GM12878 (cell line): ENCODE results near the gene CLDN9.

Source experiments
- BRCA1 ChIP-seq: IDR thresholded peaks from 2 replicates; pipeline ENCODE4 v1.6.1; 2011; ENCODE audit warnings: low read depth, low read length, improper control_type of control experiment
- CBFB ChIP-seq: IDR thresholded peaks from 2 replicates; pipeline ENCODE4 v1.6.1; 2016; ENCODE audit warnings: antibody characterized with exemption, low read depth
- CBX3 ChIP-seq: fragments of 200-600 bp; sonication (generic); IDR thresholded peaks from 2 replicates; pipeline ENCODE4 v1.6.1; 2016; ENCODE audit warnings: low read depth, borderline replicate concordance
- CTCF ChIP-seq, 3 experiments: IDR thresholded peaks in 2 of 3; conservative IDR thresholded peaks in 1 of 3; 2 replicates each; pipeline ENCODE4 v1.5.1; 2011; ENCODE audit warnings: low read depth in 3 of 3, low read length in 3 of 3, mild to moderate bottlenecking in 3 of 3, control low read depth in 2 of 3, moderate library complexity in 2 of 3, inconsistent platforms in 1 of 3, mixed read lengths in 1 of 3; ENCODE audit not compliant: control insufficient read depth in 2 of 3, insufficient read depth in 1 of 3; ENCODE audit errors: extremely low read depth in 1 of 3
- IRF3 ChIP-seq: fragments of 450-650 bp; IDR thresholded peaks from 2 replicates; pipeline ENCODE4 v1.6.1; 2014; ENCODE audit warnings: mild to moderate bottlenecking
- POLR2A ChIP-seq: IDR thresholded peaks from 2 replicates; pipeline ENCODE4 v1.6.1; 2011; ENCODE audit warnings: low read depth, mild to moderate bottlenecking, low read length
- TF ChIP-seq, protein P1 (sequence below): IDR thresholded peaks from 2 replicates; pipeline ENCODE4 v1.6.1; 2012; ENCODE audit warnings: low read length, inconsistent platforms

GRCh38 chr16:3000540-3000939 is 12.2 kb upstream of the CLDN9 start:
- no peak for TF ChIP-seq CBFB
- TF ChIP-seq BRCA1 = no peak
- TF ChIP-seq CTCF (IDR thresholded peaks at IDR 0.05 in 2 of 3, conservative IDR thresholded peaks at IDR 0.05 in 1 of 3; ENCODE audit: control insufficient read depth in 2 of 3, extremely low read depth in 1 of 3, insufficient read depth in 1 of 3, low read depth in 3 of 3, low read length in 3 of 3) = no peak
- TF ChIP-seq POLR2A = no peak
- TF ChIP-seq, protein P1, sequence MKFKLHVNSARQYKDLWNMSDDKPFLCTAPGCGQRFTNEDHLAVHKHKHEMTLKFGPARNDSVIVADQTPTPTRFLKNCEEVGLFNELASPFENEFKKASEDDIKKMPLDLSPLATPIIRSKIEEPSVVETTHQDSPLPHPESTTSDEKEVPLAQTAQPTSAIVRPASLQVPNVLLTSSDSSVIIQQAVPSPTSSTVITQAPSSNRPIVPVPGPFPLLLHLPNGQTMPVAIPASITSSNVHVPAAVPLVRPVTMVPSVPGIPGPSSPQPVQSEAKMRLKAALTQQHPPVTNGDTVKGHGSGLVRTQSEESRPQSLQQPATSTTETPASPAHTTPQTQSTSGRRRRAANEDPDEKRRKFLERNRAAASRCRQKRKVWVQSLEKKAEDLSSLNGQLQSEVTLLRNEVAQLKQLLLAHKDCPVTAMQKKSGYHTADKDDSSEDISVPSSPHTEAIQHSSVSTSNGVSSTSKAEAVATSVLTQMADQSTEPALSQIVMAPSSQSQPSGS = no peak
- TF ChIP-seq IRF3 = no peak
- TF ChIP-seq CBX3 = no peak
